Measurements from ENCODE around the gene CDK17. TPM values are rescaled to one million over a fixed set of nuclear protein-coding genes. Genes with fewer than 3 reads are reported as not detected.

The CDK17 gene
- total and polyA plus RNA-seq, 2 donors (not counting 1 experiment from before 2014, with no cell fraction given), result 15.6 to 87.8 TPM

GRCh38 chr12:96438330-96438729 lies 38.1 kb upstream of the CDK17 start:
- no peak overlapping the region for H3K4me2 ChIP-seq (replicated peaks; ENCODE audit: low read depth, low read length, poor library complexity, severe bottlenecking)
- no peak overlapping the region for H3K27ac Mint-ChIP-seq
- no peaks in the 10 kb centered on the region for H3K79me2 ChIP-seq (ENCODE audit: control insufficient read depth, insufficient read depth, low read length)

GRCh38 chr12:96437171-96437445 lies 36.9 kb upstream of the CDK17 start:
- H3K27me3 Mint-ChIP-seq, result no peaks in the 10 kb centered on the region
- Histone ChIP-seq H3K36me3 (replicated peaks in 1 of 2; ENCODE audit: control extremely low read depth in 1 of 2, control insufficient read depth in 1 of 2, extremely low read depth in 1 of 2, insufficient read depth in 2 of 2, low read length in 1 of 2) (no peaks in the 10 kb centered on the region), H3K27ac (ENCODE audit: low read length in 2 of 2) (no peak overlapping the region), H3K9me3 (ENCODE audit: control extremely low read depth in 1 of 3, control insufficient read depth in 2 of 3, insufficient read depth in 1 of 3, low read length in 2 of 3) (no peaks in the 10 kb centered on the region), H4K20me1 (ENCODE audit: control insufficient read depth, insufficient read depth, low read length, poor library complexity, severe bottlenecking) (no peaks in the 10 kb centered on the region), H3K27me3 (replicated peaks in 1 of 4; ENCODE audit: control extremely low read depth in 1 of 4, control insufficient read depth in 3 of 4, insufficient read depth in 4 of 4, low read length in 3 of 4) (no peaks in the 10 kb centered on the region), H3K4me1 (ENCODE audit: control insufficient read depth in 2 of 2, insufficient read depth in 2 of 2, low read length in 2 of 2) (peaks cover 0 to 4% of the 10 kb centered on the region in 2 donors), H2AFZ (ENCODE audit: insufficient read depth, low read depth, low read length, poor library complexity, severe bottlenecking) (no peak overlapping the region), H3K9ac (ENCODE audit: low read length) (no peak overlapping the region), H3K79me2 (ENCODE audit: control insufficient read depth, insufficient read depth, low read length) (no peaks in the 10 kb centered on the region), H3K4me2 (replicated peaks; ENCODE audit: low read depth, low read length, poor library complexity, severe bottlenecking) (no peak overlapping the region), H3K4me3 (ENCODE audit: control extremely low read depth in 1 of 5, extremely low read depth in 1 of 5, insufficient read depth in 1 of 5, low read depth in 2 of 5, low read length in 4 of 5) (no peak overlapping the region)
- intact Hi-C loops (cut with micrococcal nuclease), result no loop called here
- CTCF ChIA-PET, result interaction anchor here (1.1 kb wide), 1 partner anchor 10 kb away, joined by 3 read pairs; no protein-coding TSS in a partner anchor
- no peaks in the 10 kb centered on the region for H3K9me3 Mint-ChIP-seq (ENCODE audit: insufficient read depth)
- no peak overlapping the region for H3K4me3 Mint-ChIP-seq
- POLR2A ChIA-PET, result interaction anchor here (0.6 kb wide), 1 partner anchor 70 kb away, joined by 10 read pairs; no protein-coding TSS in a partner anchor
- DNase-seq (no peak), ATAC-seq (ENCODE audit: low read depth) (no peak)
- TF ChIP-seq EZH2 (IDR thresholded peaks at IDR 0.05; ENCODE audit: borderline replicate concordance, insufficient read depth, low read depth, low read length, poor library complexity, severe bottlenecking) (no peak), CTCF (IDR thresholded peaks at IDR 0.05) (no peak)
- WGBS (ENCODE audit: insufficient coverage), result no CpG with 5 or more reads among the region's 1 CpG
- no peak overlapping the region for H3K27ac Mint-ChIP-seq
- peaks cover 5% of the 10 kb centered on the region for H3K4me1 Mint-ChIP-seq

More at GRCh38 chr12:96438330-96438729, 38.1 kb upstream of the CDK17 start:
- Histone ChIP-seq H3K4me1 (ENCODE audit: control insufficient read depth in 2 of 2, insufficient read depth in 2 of 2, low read length in 2 of 2) (peaks cover 0 to 4% of the 10 kb centered on the region in 2 donors), H4K20me1 (ENCODE audit: control insufficient read depth, insufficient read depth, low read length, poor library complexity, severe bottlenecking) (no peaks in the 10 kb centered on the region), H3K9me3 (ENCODE audit: control extremely low read depth in 1 of 3, control insufficient read depth in 2 of 3, insufficient read depth in 1 of 3, low read length in 2 of 3) (no peaks in the 10 kb centered on the region), H3K27ac (ENCODE audit: low read length in 2 of 2) (no peak overlapping the region), H3K36me3 (replicated peaks in 1 of 2; ENCODE audit: control extremely low read depth in 1 of 2, control insufficient read depth in 1 of 2, extremely low read depth in 1 of 2, insufficient read depth in 2 of 2, low read length in 1 of 2) (no peaks in the 10 kb centered on the region), H3K4me3 (ENCODE audit: control extremely low read depth in 1 of 5, extremely low read depth in 1 of 5, insufficient read depth in 1 of 5, low read depth in 2 of 5, low read length in 4 of 5) (no peak overlapping the region), H3K9ac (ENCODE audit: low read length) (no peak overlapping the region), H3K27me3 (replicated peaks in 1 of 4; ENCODE audit: control extremely low read depth in 1 of 4, control insufficient read depth in 3 of 4, insufficient read depth in 4 of 4, low read length in 3 of 4) (no peaks in the 10 kb centered on the region), H2AFZ (ENCODE audit: insufficient read depth, low read depth, low read length, poor library complexity, severe bottlenecking) (no peak overlapping the region)
- no peaks in the 10 kb centered on the region for H3K9me3 Mint-ChIP-seq (ENCODE audit: insufficient read depth)
- 90% methylated on average over 2 of the region's 3 CpGs for WGBS (ENCODE audit: insufficient coverage)
- TF ChIP-seq CTCF (IDR thresholded peaks at IDR 0.05) (no peak), EZH2 (IDR thresholded peaks at IDR 0.05; ENCODE audit: borderline replicate concordance, insufficient read depth, low read depth, low read length, poor library complexity, severe bottlenecking) (no peak)
- peaks cover 5% of the 10 kb centered on the region for H3K4me1 Mint-ChIP-seq
- ATAC-seq (ENCODE audit: low read depth) (no peak), DNase-seq (no peak)
- ChIA-PET CTCF (no interaction called here), POLR2A (no interaction called here)
- intact Hi-C loops (cut with micrococcal nuclease), result no loop called here
- H3K27me3 Mint-ChIP-seq, result no peaks in the 10 kb centered on the region
- no peak overlapping the region for H3K4me3 Mint-ChIP-seq

All from B cell (primary cell).